ENCODE results near the gene GPR137. TPM values are rescaled to one million over a fixed set of nuclear protein-coding genes. Genes with fewer than 3 reads are reported as not detected.

The GPR137 gene
- total and polyA plus RNA-seq, 9 of the 15 experiments (the other 6 are each of a cell fraction or from before 2014, with no cell fraction given) = 0.32 to 26.7 (median 10.7) TPM

GRCh38 chr11:64305691-64306562, 20.3 kb downstream of the GPR137 start (continued):
- TF ChIP-seq HNRNPK (IDR thresholded peaks at IDR 0.05; ENCODE audit: low read depth, low read length, poor library complexity, severe bottlenecking) = peak; percentile 6
- TF ChIP-seq RBM15 (IDR thresholded peaks at IDR 0.05; ENCODE audit: insufficient read depth, low read length) = no peak
- TF ChIP-seq SAP30 (IDR thresholded peaks at IDR 0.05; ENCODE audit: borderline replicate concordance, insufficient read depth, low read depth, low read length, poor library complexity, severe bottlenecking) = peak; percentile 56
- no peak for TF ChIP-seq SLC30A9 (CRISPR knock-in tag; IDR thresholded peaks at IDR 0.05)
- TF ChIP-seq, protein P1, sequence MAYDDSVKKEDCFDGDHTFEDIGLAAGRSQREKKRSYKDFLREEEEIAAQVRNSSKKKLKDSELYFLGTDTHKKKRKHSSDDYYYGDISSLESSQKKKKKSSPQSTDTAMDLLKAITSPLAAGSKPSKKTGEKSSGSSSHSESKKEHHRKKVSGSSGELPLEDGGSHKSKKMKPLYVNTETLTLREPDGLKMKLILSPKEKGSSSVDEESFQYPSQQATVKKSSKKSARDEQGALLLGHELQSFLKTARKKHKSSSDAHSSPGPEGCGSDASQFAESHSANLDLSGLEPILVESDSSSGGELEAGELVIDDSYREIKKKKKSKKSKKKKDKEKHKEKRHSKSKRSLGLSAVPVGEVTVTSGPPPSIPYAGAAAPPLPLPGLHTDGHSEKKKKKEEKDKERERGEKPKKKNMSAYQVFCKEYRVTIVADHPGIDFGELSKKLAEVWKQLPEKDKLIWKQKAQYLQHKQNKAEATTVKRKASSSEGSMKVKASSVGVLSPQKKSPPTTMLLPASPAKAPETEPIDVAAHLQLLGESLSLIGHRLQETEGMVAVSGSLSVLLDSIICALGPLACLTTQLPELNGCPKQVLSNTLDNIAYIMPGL (CRISPR knock-in tag; IDR thresholded peaks at IDR 0.05) = no peak
- no peak for TF ChIP-seq BDP1 (IDR thresholded peaks at IDR 0.05; ENCODE audit: insufficient read depth, insufficient read length)
- TF ChIP-seq NFYB (IDR thresholded peaks at IDR 0.05; ENCODE audit: extremely low read depth, insufficient read length) = no peak
- no peak for TF ChIP-seq GTF2A2 (tag; IDR thresholded peaks at IDR 0.05)
- no peak for TF ChIP-seq RHOXF2B (CRISPR knock-in tag; conservative IDR thresholded peaks at IDR 0.05)
- TF ChIP-seq CAMTA2 (CRISPR knock-in tag; conservative IDR thresholded peaks at IDR 0.05) = no peak
- TF ChIP-seq C11orf30 (IDR thresholded peaks at IDR 0.05; ENCODE audit: low read depth) = no peak
- TF ChIP-seq, protein P2, sequence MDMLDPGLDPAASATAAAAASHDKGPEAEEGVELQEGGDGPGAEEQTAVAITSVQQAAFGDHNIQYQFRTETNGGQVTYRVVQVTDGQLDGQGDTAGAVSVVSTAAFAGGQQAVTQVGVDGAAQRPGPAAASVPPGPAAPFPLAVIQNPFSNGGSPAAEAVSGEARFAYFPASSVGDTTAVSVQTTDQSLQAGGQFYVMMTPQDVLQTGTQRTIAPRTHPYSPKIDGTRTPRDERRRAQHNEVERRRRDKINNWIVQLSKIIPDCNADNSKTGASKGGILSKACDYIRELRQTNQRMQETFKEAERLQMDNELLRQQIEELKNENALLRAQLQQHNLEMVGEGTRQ (CRISPR knock-in tag; IDR thresholded peaks at IDR 0.05) = peak; percentile 46; the same call in 1 of the 2 replicates
- no peak for TF ChIP-seq IFI16 (CRISPR knock-in tag; IDR thresholded peaks at IDR 0.05)
- no peak for TF ChIP-seq E2F3 (CRISPR knock-in tag; IDR thresholded peaks at IDR 0.05)
- TF ChIP-seq, protein P3, sequence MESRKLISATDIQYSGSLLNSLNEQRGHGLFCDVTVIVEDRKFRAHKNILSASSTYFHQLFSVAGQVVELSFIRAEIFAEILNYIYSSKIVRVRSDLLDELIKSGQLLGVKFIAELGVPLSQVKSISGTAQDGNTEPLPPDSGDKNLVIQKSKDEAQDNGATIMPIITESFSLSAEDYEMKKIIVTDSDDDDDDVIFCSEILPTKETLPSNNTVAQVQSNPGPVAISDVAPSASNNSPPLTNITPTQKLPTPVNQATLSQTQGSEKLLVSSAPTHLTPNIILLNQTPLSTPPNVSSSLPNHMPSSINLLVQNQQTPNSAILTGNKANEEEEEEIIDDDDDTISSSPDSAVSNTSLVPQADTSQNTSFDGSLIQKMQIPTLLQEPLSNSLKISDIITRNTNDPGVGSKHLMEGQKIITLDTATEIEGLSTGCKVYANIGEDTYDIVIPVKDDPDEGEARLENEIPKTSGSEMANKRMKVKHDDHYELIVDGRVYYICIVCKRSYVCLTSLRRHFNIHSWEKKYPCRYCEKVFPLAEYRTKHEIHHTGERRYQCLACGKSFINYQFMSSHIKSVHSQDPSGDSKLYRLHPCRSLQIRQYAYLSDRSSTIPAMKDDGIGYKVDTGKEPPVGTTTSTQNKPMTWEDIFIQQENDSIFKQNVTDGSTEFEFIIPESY (CRISPR knock-in tag; IDR thresholded peaks at IDR 0.05) = peak; percentile 52
- TF ChIP-seq ARHGAP35 (IDR thresholded peaks at IDR 0.05; ENCODE audit: partially characterized antibody) = no peak
- no peak for TF ChIP-seq SMARCC2 (IDR thresholded peaks at IDR 0.05; ENCODE audit: low read depth)
- no peak for TF ChIP-seq ZNF830 (CRISPR knock-in tag; IDR thresholded peaks at IDR 0.05)
- TF ChIP-seq ZNF384 (IDR thresholded peaks at IDR 0.05; ENCODE audit: low read depth, low read length) = no peak
- no peak for TF ChIP-seq KDM4B (IDR thresholded peaks at IDR 0.05; ENCODE audit: borderline replicate concordance in 2 of 2, low read depth in 1 of 2)
- no peak for TF ChIP-seq OTX1 (CRISPR knock-in tag; IDR thresholded peaks at IDR 0.05)
- no peak for TF ChIP-seq BRF2 (IDR thresholded peaks at IDR 0.05; ENCODE audit: borderline replicate concordance, insufficient read depth, insufficient read length)
- no peak for TF ChIP-seq ZNF239 (CRISPR knock-in tag; IDR thresholded peaks at IDR 0.05)
